BJ (cell line): ENCODE measurements around the gene KIFC1. TPM values are rescaled to one million over a fixed set of nuclear protein-coding genes. Genes with fewer than 3 reads are reported as not detected.

Experiments used
- CTCF ChIA-PET: fragments of 350-600 bp; formaldehyde crosslinking; extraction: SDS; loops from one replicate; lab custom pipeline; 2021; ENCODE audit warnings: antibody characterized with exemption, inconsistent platforms; lab: Yijun Ruan, JAX
- POLR2A ChIA-PET: fragments of 300-600 bp; sonication (Branson Sonifier 250); formaldehyde crosslinking; extraction: SDS; loops from one replicate; lab custom pipeline; 2021; ENCODE audit warnings: antibody characterized with exemption; lab: Charles Lee
- DNase-seq: peaks from one replicate; pipeline ENCODE4 v3.0.0-alpha.2; 2011; ENCODE audit warnings: low read depth
- H3K27me3 ChIP-seq: 2 replicates; pipeline ENCODE4 v1.6.0; 2011; ENCODE audit warnings: low read length; ENCODE audit not compliant: control insufficient read depth, insufficient read depth
- H3K36me3 ChIP-seq: 2 replicates; pipeline ENCODE4 v1.5.1; 2011; ENCODE audit warnings: low read length; ENCODE audit not compliant: control insufficient read depth, insufficient read depth
- H3K4me3 ChIP-seq: 2 replicates; pipeline ENCODE4 v1.5.1; 2011; ENCODE audit warnings: low read depth, mild to moderate bottlenecking, control low read depth, low read length
- polyA plus RNA-seq: library from polyadenylated mRNA; depleted of rRNA; stranded (reverse); fragments of >200 nt; gene quantifications from 2 replicates; pipeline ENCODE4 v1.2.3, GENCODE V29; 2011
- TF ChIP-seq, protein P1 (sequence below): IDR thresholded peaks from 2 replicates; pipeline ENCODE4 v1.5.1; 2011; ENCODE audit warnings: low read depth, mild to moderate bottlenecking, control low read depth, inconsistent platforms, low read length, moderate library complexity; ENCODE audit not compliant: insufficient read depth

Gene KIFC1
- polyA plus RNA-seq, 1 experiment = 32.4 TPM

DNA sequence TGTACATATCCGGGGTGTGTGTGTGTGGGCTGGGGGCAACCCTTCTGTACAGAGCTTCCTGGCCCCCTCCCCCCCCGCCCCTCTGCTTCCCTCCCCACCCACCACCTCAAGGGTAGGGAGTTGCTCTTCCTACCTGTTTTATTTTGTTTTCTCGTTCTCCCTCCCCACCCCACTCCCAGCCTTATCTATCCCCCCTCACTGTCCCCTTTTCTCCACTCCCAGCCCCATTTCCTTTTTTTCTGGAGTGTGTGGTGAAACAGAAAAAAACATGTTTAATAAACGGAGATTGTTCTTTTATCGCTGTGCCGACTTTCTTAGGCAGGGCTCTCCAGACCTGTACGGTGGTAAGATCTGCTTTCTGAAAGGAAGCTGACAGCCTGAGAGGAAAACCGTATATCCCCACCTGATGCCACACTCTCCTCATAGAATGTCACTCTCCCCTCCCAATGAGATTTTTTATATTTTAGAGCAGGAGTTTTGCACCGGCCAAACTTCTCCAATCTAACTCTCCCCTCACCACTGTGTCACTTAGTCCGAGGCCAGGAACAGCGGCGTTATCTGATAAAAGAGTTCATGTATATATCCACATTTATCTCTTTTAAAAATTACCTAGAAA lies 61.9 kb downstream of the KIFC1 start:
- POLR2A ChIA-PET = no interaction called here

GRCh38 chr6:33454009-33454946 lies 62.7 kb downstream of the KIFC1 start, which contains the start of gene ZBTB9:
Gene ZBTB9 (plus strand): TSS chr6:33454576. CDS start chr6:33455101, 525 bp downstream.
- TF ChIP-seq, protein P1, sequence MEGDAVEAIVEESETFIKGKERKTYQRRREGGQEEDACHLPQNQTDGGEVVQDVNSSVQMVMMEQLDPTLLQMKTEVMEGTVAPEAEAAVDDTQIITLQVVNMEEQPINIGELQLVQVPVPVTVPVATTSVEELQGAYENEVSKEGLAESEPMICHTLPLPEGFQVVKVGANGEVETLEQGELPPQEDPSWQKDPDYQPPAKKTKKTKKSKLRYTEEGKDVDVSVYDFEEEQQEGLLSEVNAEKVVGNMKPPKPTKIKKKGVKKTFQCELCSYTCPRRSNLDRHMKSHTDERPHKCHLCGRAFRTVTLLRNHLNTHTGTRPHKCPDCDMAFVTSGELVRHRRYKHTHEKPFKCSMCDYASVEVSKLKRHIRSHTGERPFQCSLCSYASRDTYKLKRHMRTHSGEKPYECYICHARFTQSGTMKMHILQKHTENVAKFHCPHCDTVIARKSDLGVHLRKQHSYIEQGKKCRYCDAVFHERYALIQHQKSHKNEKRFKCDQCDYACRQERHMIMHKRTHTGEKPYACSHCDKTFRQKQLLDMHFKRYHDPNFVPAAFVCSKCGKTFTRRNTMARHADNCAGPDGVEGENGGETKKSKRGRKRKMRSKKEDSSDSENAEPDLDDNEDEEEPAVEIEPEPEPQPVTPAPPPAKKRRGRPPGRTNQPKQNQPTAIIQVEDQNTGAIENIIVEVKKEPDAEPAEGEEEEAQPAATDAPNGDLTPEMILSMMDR = no peak
- ChIA-PET CTCF (interaction anchor here (0.8 to 1.3 kb wide), 4 partner anchors 14 to 70 kb away, joined by 3 to 4 read pairs (median 3); no protein-coding TSS in a partner anchor), POLR2A (interaction anchor here (0.9 kb wide), 1 partner anchor 36 kb away, joined by 3 read pairs; no protein-coding TSS in a partner anchor)
- H3K4me3 ChIP-seq = peak within 1 kb of the TSS; percentile 93
- no peaks in the 10 kb centered on the region for H3K27me3 ChIP-seq
- peaks cover 6% of the 10 kb centered on the region for H3K36me3 ChIP-seq
- DNase-seq = peak; percentile 82

More for the DNA sequence above, 61.9 kb downstream of the KIFC1 start:
- DNase-seq = no peak
- H3K4me3 ChIP-seq = peak overlapping the region; percentile 93
- H3K27me3 ChIP-seq = no peaks in the 10 kb centered on the region
- TF ChIP-seq, protein P1 = no peak
- H3K36me3 ChIP-seq = peaks cover 11% of the 10 kb centered on the region
- CTCF ChIA-PET = interaction anchor here (0.8 to 1.1 kb wide), 3 partner anchors 38 to 69 kb away, joined by 3 read pairs; no protein-coding TSS in a partner anchor

GRCh38 chr6:33455051-33455450 lies 63.4 kb downstream of the KIFC1 start:
- DNase-seq = no peak
- no peaks in the 10 kb centered on the region for H3K27me3 ChIP-seq
- TF ChIP-seq, protein P1 = no peak
- H3K4me3 ChIP-seq = peak overlapping the region; percentile 93
- peaks cover 4% of the 10 kb centered on the region; the same call in 1 of the 2 replicates for H3K36me3 ChIP-seq
- POLR2A ChIA-PET = no interaction called here
- CTCF ChIA-PET = interaction anchor here (1.3 kb wide), 1 partner anchor 13 kb away, joined by 4 read pairs; no protein-coding TSS in a partner anchor

DNA sequence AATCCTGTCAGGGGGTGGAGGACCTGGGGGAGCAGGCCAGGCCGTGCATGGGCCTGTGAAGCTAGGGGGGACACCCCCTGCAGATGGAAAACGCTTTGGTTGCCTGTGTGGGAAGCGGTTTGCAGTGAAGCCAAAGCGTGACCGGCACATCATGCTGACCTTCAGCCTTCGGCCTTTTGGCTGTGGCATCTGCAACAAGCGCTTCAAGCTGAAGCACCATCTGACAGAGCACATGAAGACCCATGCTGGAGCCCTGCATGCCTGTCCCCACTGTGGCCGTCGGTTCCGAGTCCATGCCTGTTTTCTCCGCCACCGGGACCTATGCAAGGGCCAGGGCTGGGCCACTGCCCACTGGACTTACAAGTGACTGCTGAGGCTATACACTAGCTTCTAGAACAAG lies 64.5 kb downstream of the KIFC1 start:
- ChIA-PET CTCF (no interaction called here), POLR2A (no interaction called here)
- DNase-seq = no peak
- H3K36me3 ChIP-seq = peaks cover 4% of the 10 kb centered on the region; the same call in 1 of the 2 replicates
- H3K4me3 ChIP-seq = no peak overlapping the region
- no peaks in the 10 kb centered on the region for H3K27me3 ChIP-seq
- TF ChIP-seq, protein P1 = no peak

GRCh38 chr6:33458676-33459075 lies 67.1 kb downstream of the KIFC1 start:
- ChIA-PET CTCF (no interaction called here), POLR2A (no interaction called here)
- no peak overlapping the region for H3K4me3 ChIP-seq
- H3K36me3 ChIP-seq = peaks cover 2% of the 10 kb centered on the region; the same call in 1 of the 2 replicates
- TF ChIP-seq, protein P1 = no peak
- H3K27me3 ChIP-seq = no peaks in the 10 kb centered on the region
- DNase-seq = no peak
